ENCODE data around the gene OR10P1. TPM values are rescaled to one million over a fixed set of nuclear protein-coding genes. Genes with fewer than 3 reads are reported as not detected.

The OR10P1 gene
- total RNA-seq, 1 donor from 2014 or later = not detected

DNA sequence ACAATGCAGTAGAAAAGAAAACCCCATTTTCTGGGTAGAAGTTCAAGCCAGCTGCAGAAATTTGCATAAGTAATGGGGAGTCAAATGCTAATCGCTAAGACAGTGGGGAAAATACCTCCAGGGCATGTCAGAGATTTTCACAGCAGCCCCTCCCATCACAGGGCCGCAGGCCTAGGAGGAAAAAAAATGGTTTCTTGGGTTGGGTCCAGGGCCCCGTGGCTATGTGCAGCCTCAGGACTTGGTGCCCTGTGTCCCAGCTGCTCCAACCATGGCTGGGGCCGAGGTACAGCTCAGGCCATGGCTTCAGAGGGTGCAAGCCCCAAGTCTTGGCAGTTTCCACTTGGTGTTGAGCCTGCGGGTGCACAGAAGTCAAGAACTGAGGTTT lies 14.6 kb downstream of the OR10P1 start:
- Histone ChIP-seq H3K4me2 (ENCODE audit: low read length) (no peak overlapping the region), H4K20me1 (ENCODE audit: insufficient read depth, low read length) (no peaks in the 10 kb centered on the region), H3K4me1 (ENCODE audit: insufficient read depth, low read length) (peaks cover 2% of the 10 kb centered on the region), H3K27me3 (ENCODE audit: insufficient read depth, low read length) (no peaks in the 10 kb centered on the region), H3K9me3 (ENCODE audit: insufficient read depth, low read depth, low read length) (no peaks in the 10 kb centered on the region), H3K27ac (ENCODE audit: low read depth, low read length) (no peak overlapping the region), H3K79me2 (ENCODE audit: insufficient read depth, low read length) (no peaks in the 10 kb centered on the region), H3K9ac (ENCODE audit: low read length) (no peak overlapping the region), H3K4me3 (ENCODE audit: insufficient read depth, low read depth, low read length) (no peak overlapping the region), H2AFZ (ENCODE audit: low read depth, low read length) (no peak overlapping the region), H3K36me3 (ENCODE audit: insufficient read depth, low read length) (no peaks in the 10 kb centered on the region)
- Mint-ChIP-seq H3K36me3 (ENCODE audit: low read depth, unreplicated experiment) (no peaks in the 10 kb centered on the region), H3K27me3 (ENCODE audit: low read depth, unreplicated experiment) (no peaks in the 10 kb centered on the region), H3K27ac (ENCODE audit: unreplicated experiment) (no peak overlapping the region), H3K4me1 (ENCODE audit: low read depth, unreplicated experiment) (no peaks in the 10 kb centered on the region), H3K4me3 (ENCODE audit: unreplicated experiment) (no peak overlapping the region), H3K9me3 (ENCODE audit: unreplicated experiment) (peaks cover 6% of the 10 kb centered on the region)
- FAIRE-seq = no peak
- DNase-seq (ENCODE audit: low read depth) = no peak
- TF ChIP-seq, protein P1, sequence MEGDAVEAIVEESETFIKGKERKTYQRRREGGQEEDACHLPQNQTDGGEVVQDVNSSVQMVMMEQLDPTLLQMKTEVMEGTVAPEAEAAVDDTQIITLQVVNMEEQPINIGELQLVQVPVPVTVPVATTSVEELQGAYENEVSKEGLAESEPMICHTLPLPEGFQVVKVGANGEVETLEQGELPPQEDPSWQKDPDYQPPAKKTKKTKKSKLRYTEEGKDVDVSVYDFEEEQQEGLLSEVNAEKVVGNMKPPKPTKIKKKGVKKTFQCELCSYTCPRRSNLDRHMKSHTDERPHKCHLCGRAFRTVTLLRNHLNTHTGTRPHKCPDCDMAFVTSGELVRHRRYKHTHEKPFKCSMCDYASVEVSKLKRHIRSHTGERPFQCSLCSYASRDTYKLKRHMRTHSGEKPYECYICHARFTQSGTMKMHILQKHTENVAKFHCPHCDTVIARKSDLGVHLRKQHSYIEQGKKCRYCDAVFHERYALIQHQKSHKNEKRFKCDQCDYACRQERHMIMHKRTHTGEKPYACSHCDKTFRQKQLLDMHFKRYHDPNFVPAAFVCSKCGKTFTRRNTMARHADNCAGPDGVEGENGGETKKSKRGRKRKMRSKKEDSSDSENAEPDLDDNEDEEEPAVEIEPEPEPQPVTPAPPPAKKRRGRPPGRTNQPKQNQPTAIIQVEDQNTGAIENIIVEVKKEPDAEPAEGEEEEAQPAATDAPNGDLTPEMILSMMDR (IDR thresholded peaks at IDR 0.05; ENCODE audit: insufficient read depth, low read depth, low read length) = no peak
- TF ChIP-seq EZH2 (IDR thresholded peaks at IDR 0.05; ENCODE audit: insufficient read depth, low read length) = no peak

DNA sequence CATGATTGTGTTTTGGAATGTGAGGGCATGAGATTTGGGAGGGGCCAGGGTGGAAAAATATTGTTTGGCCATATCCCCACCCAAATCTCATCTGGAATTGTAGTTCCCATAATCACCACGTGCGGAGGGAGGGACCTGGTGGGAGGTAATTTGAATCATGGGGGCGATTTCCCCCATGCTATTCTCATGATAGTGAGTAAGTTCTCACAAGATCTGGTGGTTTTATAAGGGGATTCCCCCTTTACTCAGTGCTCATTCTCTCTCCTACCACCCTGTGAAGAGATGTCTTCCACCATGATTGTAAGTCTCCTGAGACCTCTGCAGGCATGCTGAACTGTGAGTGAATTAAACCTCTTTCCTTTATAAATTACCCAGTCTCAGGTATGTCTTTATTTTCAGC lies 15.7 kb downstream of the OR10P1 start:
- Histone ChIP-seq H3K4me2 (ENCODE audit: low read length) (no peak overlapping the region), H3K9me3 (ENCODE audit: insufficient read depth, low read depth, low read length) (no peaks in the 10 kb centered on the region), H3K4me3 (ENCODE audit: insufficient read depth, low read depth, low read length) (no peak overlapping the region), H3K27me3 (ENCODE audit: insufficient read depth, low read length) (peaks cover 6% of the 10 kb centered on the region), H3K9ac (ENCODE audit: low read length) (no peak overlapping the region), H3K79me2 (ENCODE audit: insufficient read depth, low read length) (no peaks in the 10 kb centered on the region), H3K36me3 (ENCODE audit: insufficient read depth, low read length) (no peaks in the 10 kb centered on the region), H2AFZ (ENCODE audit: low read depth, low read length) (no peak overlapping the region), H3K4me1 (ENCODE audit: insufficient read depth, low read length) (no peaks in the 10 kb centered on the region), H4K20me1 (ENCODE audit: insufficient read depth, low read length) (no peaks in the 10 kb centered on the region), H3K27ac (ENCODE audit: low read depth, low read length) (no peak overlapping the region)
- no peaks in the 10 kb centered on the region for H3K4me1 Mint-ChIP-seq (ENCODE audit: low read depth, unreplicated experiment)
- no peak for DNase-seq (ENCODE audit: low read depth)
- peaks cover 3% of the 10 kb centered on the region for H3K9me3 Mint-ChIP-seq (ENCODE audit: unreplicated experiment)
- H3K27me3 Mint-ChIP-seq (ENCODE audit: low read depth, unreplicated experiment) = peaks cover 10% of the 10 kb centered on the region
- TF ChIP-seq, protein P1 (IDR thresholded peaks at IDR 0.05; ENCODE audit: insufficient read depth, low read depth, low read length) = no peak
- TF ChIP-seq EZH2 (IDR thresholded peaks at IDR 0.05; ENCODE audit: insufficient read depth, low read length) = no peak
- no peak for FAIRE-seq
- no peak overlapping the region for H3K4me3 Mint-ChIP-seq (ENCODE audit: unreplicated experiment)
- H3K27ac Mint-ChIP-seq (ENCODE audit: unreplicated experiment) = peak overlapping the region; percentile 26
- H3K36me3 Mint-ChIP-seq (ENCODE audit: low read depth, unreplicated experiment) = no peaks in the 10 kb centered on the region

DNA sequence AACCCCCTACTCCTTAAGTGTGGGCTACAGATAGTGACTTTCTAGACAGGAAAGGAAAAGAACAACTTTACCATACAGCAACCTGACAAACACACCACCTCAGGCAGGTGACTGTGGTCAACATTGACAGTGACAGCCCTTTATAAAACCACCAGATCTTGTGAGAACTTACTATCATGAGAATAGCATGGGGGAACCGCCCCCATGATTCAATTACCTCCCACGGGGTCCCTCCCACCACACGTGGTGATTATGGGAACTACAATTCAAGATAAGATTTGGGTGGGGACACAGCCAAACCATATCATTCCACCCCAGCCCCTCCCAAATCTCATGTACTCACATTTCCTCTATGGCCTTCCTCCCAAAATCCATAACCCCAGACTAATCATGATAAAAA lies 16.3 kb downstream of the OR10P1 start:
- no peaks in the 10 kb centered on the region for H3K9me3 ChIP-seq (ENCODE audit: insufficient read depth, low read depth, low read length)
- DNase-seq (ENCODE audit: low read depth) (no peak), FAIRE-seq (no peak)
- Mint-ChIP-seq H3K36me3 (ENCODE audit: low read depth, unreplicated experiment) (no peaks in the 10 kb centered on the region), H3K4me1 (ENCODE audit: low read depth, unreplicated experiment) (no peaks in the 10 kb centered on the region), H3K27ac (ENCODE audit: unreplicated experiment) (no peak overlapping the region), H3K9me3 (ENCODE audit: unreplicated experiment) (peaks cover 3% of the 10 kb centered on the region), H3K27me3 (ENCODE audit: low read depth, unreplicated experiment) (peaks cover 17% of the 10 kb centered on the region), H3K4me3 (ENCODE audit: unreplicated experiment) (no peak overlapping the region)
- H3K36me3 ChIP-seq (ENCODE audit: insufficient read depth, low read length) = no peaks in the 10 kb centered on the region
- H3K27me3 ChIP-seq (ENCODE audit: insufficient read depth, low read length) = peaks cover 6% of the 10 kb centered on the region
- H3K79me2 ChIP-seq (ENCODE audit: insufficient read depth, low read length) = no peaks in the 10 kb centered on the region
- H3K4me2 ChIP-seq (ENCODE audit: low read length) = no peak overlapping the region
- no peak for TF ChIP-seq EZH2 (IDR thresholded peaks at IDR 0.05; ENCODE audit: insufficient read depth, low read length)
- no peaks in the 10 kb centered on the region for H4K20me1 ChIP-seq (ENCODE audit: insufficient read depth, low read length)
- no peak overlapping the region for H3K27ac ChIP-seq (ENCODE audit: low read depth, low read length)
- H2AFZ ChIP-seq (ENCODE audit: low read depth, low read length) = no peak overlapping the region
- no peak overlapping the region for H3K9ac ChIP-seq (ENCODE audit: low read length)
- H3K4me1 ChIP-seq (ENCODE audit: insufficient read depth, low read length) = no peaks in the 10 kb centered on the region
- no peak overlapping the region for H3K4me3 ChIP-seq (ENCODE audit: insufficient read depth, low read depth, low read length)
